GM19463 (cell line): ENCODE data around the gene CDH23.
"Not testable (repeated sequence)": the region's sequence is repeated elsewhere in the genome, so short reads cannot be mapped to it uniquely, and the experiment has no call there.

Experiments used
- ATAC-seq: cut with Tn5 transposase; IDR thresholded peaks from one replicate; pipeline ENCODE4 v1.9.1; 2021; ENCODE audit warnings: mild to moderate bottlenecking, moderate library complexity; ENCODE audit not compliant: unreplicated experiment

CDH23 gene

DNA sequence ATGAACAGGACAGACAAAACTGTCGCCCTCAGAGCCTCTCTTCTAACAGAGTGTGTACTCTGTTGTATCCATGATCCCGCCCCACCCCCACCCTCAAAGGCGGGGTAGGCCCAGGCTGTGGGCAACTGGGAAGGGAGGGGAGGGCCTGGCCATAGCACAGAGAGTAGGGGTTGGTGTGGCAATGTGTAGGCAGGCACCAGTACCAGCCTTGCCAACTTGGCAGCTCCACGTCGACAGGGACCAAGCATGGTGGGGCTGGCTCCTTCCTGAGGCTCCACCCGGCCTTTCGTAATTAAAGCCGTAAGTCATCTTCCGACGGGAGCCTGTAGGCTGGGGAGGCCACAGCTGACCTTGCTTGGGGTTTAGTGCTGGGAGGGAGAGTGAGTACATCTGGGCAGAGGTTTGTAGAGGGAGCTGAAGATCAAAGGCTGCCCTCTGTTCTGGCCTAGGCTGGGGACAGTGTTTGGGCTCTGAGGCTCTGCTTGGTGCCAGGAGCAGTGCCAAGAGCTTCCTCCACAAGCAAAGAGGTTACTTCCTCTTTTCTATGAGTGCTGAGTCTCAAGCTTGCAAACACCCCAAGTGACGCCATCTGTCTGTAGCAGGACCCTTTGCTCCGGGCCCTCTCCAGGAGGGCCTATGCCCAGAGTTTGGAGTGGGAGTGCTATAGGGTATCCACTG is 201.2 kb downstream of the CDH23 start:
- no peak for ATAC-seq

DNA sequence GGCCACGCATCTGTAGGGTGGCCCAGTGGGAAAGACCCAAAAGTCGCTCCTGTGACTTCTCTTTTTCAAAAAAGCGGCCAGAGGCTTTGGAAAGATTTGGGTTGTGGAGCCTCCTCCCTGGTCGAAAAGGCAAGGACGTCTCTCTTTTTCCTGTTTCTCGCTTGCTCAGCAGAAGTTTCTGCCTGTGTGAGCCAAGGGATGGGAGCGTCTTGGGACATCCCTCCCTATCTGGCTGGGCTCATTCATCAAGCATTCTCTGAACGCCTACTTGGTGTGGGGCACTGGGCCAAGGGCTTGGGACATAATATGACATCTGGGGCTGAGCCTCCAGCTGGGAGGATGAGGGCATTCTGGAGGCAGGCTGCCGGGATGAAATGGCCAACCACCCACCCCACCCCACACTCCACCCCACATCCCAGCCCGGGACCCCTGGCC is 201.9 kb downstream of the CDH23 start:
- no peak for ATAC-seq

DNA sequence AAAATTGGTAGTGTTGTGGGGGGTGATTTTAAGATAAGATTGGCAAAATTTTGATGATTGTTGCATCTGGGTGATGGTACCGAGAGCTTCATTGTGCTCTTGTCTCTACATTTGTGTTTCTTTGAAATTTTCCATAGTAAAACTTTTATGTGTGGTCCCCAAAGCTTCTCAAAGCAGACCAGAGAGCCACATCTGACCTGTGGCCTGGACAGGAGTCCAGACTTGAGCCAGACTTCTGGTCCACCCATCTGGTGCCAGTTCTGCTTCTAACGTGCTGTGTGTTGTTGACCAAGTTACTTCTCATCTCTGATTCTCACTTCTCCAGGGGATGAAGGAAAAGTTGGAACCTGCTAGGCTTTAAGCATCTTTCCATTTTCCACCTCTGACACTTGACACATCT is 202.8 kb downstream of the CDH23 start:
- no peak for ATAC-seq

DNA sequence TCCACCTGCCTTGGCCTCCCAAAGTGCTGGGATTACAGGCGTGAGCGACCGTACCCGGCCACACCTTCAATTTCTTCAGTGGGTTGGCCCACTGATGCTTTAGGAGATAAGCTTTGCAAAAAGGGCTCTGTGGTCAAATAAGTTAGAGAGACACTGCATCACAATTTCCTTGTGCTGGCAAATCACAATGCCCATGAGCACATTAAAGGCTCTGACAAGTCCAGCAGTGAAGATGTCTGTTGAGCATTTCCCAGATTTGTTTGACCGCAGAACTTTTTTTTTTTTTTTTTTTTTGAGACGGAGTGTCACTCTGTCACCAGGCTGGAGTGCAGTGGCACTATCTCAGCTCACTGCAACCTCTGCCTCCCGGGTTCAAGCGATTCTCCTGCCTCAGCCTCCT is 203.5 kb downstream of the CDH23 start:
- ATAC-seq, result not testable (repeated sequence)

DNA sequence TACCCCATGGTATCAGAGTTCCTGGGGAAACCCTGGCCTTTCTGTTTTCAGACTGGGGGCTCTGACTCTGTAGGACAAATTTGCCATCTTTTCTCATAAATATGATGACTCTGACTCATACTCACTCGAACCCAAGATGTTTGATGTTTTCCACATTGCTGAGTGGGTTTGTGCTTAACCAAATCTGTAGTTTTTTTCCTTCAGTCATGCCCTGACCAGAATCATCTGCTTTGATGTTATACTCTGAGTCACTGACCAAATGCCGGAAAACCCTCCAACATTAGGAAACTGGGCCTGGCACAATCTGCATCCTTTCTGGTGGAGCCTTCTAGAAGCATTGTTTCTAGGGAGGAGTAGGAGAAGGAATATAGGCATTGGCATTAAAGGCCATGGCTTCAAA is 204.1 kb downstream of the CDH23 start:
- no peak for ATAC-seq

DNA sequence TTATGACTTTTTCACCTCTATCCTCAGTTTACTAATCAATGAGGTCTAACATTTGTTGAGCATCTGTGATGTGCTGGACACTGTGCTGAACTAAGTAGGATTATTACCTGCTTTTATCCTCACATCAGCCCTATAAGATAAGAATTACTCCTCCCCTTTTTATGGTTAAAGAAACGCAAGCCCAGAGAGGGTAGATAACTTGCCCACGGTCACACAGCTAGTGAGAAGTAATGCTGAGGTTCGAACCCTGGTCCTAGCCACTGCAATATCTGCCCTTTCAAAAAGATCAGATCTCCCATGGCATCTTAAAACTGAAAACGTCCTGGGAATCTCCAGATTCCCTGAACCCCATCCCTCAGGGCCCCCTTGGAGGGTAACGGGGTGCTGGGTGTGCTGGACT is 204.6 kb downstream of the CDH23 start:
- ATAC-seq, result no peak

DNA sequence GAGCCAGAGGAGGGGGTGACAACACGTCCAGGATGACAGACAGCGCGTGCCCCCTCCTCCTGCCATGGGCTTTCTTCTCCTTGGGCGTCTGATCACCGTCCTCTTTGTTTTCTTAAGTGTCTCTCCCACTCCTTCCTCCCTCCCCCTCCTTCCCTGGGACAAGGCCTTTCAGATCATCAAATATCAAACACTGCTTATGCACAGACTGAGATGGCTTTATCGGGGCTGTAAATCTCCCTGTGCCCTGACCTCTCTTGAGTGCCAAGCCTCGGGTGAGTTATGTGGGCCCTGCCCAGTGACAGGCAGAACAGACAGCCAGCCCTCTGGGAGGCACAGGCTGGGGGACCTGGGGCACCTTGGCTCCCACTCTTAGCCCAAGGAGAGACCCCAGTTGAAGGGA is 206.4 kb downstream of the CDH23 start:
- no peak for ATAC-seq

DNA sequence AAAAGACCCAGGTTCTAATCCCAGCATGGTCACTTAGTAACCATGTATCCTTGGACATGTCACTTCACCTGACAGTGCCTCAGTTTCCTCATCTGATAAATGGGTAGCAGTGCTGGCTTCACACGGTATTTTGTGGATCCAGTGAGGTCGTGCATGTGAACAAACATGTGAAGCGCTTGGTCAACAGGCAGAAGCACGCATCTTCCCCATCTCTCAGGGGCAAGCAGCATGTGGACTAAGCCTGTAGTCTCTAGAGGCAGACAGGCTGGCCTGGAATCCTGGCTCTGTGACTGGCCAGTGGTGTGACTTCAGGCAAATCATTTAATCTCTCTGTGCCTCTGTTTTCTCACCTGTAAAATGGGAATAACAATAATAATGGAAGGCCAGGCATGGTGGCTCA is 207.0 kb downstream of the CDH23 start:
- ATAC-seq, result no peak

DNA sequence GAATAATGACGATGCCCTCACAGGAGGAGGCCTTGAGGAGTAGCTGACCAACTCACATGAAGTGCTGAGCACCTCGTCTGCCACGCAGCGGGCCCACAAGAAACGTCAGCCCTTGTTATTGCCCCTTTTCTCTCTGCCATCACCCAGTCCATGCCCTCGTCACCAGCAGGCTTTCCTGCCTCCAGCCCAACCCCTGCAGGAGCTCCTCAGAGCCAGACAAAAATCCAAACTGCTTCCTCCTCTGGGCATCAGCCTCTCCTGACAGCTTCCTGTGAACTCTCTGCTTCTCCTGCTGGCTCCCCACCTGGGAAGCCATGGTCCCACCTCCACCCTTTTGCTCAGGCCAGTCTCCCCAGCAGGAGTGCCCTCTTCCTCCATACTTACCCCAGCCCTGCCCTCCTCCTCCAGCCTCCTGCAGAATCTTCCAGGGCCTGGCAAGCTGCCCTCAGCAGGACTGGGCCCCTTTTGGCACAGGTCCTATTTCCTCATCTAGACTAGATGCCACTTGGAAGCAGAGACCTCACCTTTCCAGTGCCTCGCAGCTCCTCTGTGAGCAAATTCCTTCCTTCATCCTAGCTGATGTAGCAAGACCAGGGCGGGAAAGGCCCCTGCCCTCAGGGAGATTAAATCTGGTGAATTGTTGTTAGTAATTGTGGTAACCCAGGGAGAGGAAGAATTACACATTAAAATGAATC is 207.8 kb downstream of the CDH23 start:
- no peak for ATAC-seq

DNA sequence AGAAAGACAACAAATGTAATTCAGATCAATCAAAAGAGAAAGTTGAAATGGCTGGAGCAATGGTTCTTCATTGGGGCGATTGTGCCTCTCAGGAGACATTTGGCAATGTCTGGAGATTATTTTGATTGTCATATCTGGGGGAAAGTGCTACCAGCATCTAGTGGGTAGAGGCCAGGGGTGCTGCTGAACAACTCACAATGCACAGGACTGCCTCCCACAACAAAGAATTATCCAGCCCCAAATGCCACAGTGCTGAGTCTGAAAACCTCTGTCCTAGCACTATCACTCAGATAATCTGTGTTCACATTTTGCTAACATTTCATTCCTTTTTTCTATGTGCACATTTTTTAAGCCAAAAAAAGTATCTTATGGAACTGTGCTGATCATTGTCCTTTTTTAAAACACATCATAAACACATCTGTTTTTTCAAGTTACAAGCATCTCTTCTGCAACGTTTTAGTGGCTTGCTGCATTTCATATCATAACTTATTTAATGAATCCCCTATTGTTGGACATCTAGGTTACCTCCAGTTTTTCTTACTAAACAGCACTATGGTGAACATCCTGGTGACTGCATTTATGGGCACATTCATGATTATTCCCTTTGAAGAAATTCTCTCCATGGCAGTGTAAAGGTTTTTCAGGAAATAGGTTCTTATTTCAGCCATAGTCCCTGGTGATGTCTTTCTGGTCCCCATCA is 208.7 kb downstream of the CDH23 start:
- no peak for ATAC-seq

DNA sequence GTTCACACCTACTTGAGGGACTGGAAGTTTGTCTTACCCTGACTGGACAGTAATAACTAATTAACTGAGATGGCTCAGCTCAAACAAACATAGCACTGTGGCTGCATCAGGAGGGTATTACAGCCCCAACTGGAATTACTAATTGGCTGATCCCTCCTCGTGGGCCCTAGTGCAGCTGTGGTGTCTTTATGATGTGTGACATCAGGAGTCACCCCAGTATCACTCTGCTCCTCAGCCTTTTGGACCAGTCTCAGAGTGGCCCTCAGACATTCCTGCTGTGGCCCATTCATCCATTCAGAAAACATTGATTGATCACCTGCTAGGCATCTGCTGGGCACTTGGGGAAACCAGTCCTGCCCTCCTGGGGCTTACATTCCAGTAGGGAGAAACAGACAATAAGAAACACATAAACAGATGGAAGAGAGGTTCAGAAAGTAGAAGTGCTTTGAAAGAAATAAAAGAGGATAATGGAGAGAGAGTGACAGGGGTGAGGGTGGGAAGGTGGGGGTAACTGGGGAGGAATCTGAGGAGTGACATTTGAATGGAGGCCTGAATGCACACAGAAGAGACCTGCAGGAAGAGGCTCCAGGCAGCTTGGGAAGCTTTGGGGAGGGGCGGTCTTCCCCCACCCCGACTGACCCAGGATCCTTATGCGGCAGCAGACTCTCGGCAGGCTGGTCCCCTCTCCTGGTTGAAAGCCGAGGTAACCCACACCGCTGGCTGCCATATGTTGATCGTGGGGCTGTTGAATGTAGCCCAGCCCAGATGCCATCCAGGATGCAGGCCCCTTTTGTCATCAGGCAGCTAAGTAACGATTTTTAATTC is 209.7 kb downstream of the CDH23 start:
- ATAC-seq, result no peak

DNA sequence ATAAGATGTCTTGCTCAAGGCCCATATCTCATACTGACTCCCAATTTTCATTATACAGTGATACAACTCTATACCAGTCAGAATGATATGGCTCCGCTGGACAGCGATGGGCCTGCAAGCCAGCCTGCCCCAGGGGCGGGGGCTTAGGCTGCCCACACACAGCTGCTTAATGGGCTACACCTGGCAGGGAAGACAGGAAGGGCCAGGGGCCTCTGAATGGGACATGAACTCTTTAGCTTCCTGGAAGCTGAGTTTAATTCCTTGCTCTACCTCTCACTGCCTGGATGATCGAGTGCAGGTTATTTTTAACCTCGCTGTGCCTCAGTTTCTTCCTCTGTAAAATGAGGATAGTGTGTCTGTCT is 210.3 kb downstream of the CDH23 start:
- no peak for ATAC-seq

DNA sequence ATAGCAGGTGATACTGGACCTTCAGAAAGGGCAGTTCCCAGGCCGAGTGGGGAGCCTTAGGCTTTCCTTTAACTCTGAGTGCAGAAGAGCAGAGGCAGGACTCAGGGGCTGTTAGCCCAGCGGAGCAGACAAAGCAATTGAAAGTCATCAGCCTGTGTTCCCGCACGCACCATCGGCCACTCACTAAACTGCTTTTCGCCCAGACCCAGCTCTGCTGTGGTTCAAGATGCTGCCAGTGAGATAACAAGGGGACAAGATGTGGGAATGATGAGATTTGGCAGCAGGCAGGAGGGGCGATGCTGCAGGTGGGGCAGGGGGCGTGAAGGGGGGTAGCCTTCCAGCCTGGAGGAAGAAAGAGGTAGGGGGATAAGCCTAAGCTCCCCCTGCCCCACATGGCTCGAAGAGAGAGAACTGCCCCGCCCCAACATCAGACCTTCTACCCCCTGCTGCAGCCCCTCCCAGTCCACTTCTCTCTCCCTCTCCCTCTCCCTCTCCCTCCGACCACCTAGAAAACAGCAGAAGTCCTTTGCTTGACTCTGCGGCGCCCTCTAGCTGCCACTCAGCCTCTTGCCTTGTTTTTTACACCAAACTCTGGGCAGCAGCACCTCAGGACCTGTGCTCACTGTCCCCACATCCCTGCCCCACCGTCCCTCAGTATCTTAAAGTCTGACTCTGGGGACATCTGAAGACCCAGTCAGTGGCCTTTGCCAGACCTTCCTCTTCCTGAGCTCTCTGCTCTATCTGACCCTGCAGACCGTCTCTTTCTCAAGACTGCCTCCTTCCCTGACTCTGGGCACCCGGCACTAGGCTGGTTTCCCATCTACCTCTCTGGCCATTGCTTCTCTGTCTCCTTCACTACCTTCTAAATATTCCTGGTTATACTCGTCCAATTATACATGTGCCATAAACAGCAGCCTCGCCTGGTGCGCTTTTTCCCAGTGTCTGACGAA is 212.4 kb downstream of the CDH23 start:
- ATAC-seq, result no peak

DNA sequence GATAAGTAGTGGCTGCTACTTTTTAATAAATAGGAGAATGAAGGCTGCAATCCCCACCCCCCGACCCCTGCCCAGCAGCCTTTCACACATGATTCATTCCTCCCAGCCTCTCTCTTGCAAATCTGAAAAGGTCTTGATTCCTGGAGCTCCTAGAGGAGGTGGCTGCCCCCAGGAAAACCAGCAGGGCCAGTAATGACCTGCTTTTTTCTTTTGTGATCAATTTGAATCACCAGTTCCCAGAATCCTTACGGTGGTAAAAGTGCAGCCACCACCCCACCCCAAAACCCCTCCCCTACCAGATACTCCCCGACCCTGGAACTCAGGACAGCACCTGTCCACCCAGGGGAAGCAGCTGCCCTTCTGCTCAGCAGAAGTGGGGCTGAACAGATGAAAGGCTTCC is 213.9 kb downstream of the CDH23 start:
- no peak for ATAC-seq

DNA sequence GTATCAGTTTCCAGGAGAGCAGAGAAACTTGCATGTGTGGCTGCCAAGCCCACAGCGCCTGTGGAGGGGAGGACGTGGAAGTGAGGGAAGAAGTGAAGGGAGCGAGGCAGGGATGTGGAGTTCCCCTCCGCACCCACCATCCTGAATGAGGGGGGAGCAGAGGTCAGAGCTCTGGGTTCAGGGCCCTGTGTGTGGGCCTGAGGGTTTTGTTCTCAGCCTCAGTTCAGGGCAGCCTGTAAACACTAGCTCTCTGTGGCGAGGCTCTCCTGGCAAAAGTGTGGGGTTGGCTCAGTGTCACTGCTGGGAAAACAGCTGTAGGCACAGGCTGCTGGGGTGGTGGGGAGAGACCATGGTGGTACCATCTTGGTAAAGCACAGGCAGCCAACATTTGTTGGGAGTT is 214.4 kb downstream of the CDH23 start:
- no peak for ATAC-seq

DNA sequence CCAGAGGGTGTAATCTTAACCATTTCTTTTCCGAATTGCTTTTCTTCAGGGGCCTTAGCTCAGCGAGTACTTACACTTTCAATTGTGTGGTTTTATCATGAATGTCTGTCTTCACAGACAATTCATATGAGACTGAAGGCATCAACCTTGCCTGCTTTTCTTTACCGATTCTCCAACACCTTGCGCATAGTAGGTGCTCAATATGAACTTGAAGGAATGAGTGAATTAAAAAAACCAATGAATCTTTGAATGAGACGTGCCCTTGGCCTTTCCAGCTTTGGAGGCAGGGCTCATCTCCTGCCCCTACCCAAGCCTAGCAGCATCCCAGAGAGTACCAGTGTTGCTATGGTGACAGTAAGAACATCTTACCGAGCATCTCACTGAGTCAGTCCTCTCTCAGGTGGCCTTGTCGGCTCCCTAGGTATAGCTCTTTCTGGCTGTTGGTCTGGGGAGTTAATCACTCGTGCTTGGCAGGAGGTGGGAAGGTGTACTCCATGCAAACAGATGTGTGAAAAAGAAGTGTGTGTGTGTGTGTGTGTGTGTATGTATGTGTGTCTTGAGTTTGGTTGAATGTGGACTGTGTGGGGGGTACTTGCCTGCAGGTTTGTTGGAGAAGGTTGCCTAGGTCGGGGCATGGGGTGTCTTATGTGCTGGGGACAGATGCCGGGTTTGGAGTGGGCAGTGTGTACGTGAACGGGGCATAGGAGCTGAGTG is 215.1 kb downstream of the CDH23 start:
- no peak for ATAC-seq

DNA sequence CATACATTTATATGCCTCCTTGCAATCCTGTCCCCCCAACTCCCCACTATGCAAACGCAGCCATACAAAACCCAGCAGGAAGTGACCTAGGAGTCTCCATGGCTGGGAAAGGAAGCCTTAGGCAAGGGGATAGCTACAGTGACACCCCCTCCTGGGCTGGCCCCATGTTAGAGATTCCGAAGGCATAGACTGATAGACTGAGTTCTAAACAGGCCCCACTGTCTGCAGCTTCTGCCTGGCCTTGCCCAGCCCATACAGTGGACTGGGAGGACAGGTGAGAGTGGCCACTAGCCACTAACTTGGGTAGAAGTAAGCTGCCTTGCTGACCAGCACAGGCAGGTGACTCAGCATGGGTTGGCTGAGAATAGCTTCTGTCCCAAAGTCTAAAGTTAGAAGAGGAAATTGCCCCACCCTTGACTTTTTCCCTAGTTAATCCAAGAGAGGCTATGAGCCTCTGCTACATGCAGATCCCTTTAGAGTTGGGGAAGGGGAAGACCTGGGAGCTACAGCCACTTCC is 216.6 kb downstream of the CDH23 start:
- no peak for ATAC-seq

DNA sequence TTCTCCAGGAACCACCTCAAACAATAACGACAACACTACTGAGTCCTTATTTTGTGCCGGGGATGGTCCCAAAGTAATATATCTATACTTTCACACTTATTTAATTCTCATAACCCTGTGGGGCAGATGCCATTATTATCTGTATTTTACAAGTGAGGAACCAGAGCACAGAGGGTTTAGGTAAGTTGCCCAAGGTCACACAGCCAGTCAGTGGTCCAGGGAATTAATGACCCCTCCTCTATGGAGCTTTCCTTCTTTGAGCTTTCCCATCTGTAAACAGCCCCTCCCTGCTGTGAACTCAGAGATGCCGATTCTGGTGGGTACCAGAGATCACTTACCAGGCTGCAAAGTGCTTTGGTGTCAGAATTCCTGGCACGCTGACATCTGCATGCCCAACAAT is 217.2 kb downstream of the CDH23 start:
- ATAC-seq, result no peak

DNA sequence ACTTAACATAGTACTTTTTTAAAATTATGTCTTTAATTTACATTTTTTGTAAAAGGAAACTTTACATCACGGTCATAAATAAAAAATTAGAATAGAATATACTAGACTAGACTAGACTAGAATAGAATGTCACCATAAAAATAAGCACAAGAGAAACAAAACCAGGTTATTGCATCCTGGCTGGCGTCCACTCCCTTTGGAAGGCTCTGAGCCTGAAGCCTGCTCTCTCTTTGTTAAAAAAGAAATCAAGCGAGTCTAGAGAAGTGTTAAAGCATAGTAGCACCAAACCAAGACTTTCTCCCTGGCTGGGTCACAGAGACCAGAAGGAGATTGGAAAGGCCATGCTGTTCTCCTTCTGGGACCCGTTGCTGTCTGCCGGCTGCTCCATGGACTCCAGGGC is 218.2 kb downstream of the CDH23 start:
- ATAC-seq, result no peak
